ENCODE results near the gene NUP210. TPM values are rescaled to one million over a fixed set of nuclear protein-coding genes. Genes with fewer than 3 reads are reported as not detected.

Gene NUP210
- polyA plus RNA-seq, 1 experiment: 0.32 TPM

- no peak for DNase-seq (ENCODE audit: low read depth)
Observed at GRCh38 chr3:13462822-13463221, 42.7 kb upstream of the NUP210 start.

GRCh38 chr3:13462125-13462629 is 42.1 kb upstream of the NUP210 start:
- TF ChIP-seq CTCF (IDR thresholded peaks at IDR 0.05; ENCODE audit: insufficient read depth, low read depth, low read length): no peak
- CTCF ChIA-PET: interaction anchor here (0.6 to 3.4 kb wide), 9 partner anchors 9 to 370 kb away, joined by 3 to 24 read pairs (median 5); no protein-coding TSS in a partner anchor
- H3K36me3 ChIP-seq (ENCODE audit: control insufficient read depth, insufficient read depth, low read length): no peaks in the 10 kb centered on the region
- DNase-seq (ENCODE audit: low read depth): no peak
- no peak overlapping the region for H3K4me3 ChIP-seq (ENCODE audit: low read depth, low read length)
- H3K27me3 ChIP-seq (ENCODE audit: control insufficient read depth, insufficient read depth, low read length): peaks cover 11% of the 10 kb centered on the region
- POLR2A ChIA-PET: no interaction called here

More at GRCh38 chr3:13462822-13463221, 42.7 kb upstream of the NUP210 start:
- no peak for TF ChIP-seq CTCF (IDR thresholded peaks at IDR 0.05; ENCODE audit: insufficient read depth, low read depth, low read length)
- Histone ChIP-seq H3K36me3 (ENCODE audit: control insufficient read depth, insufficient read depth, low read length) (no peaks in the 10 kb centered on the region), H3K4me3 (ENCODE audit: low read depth, low read length) (no peak overlapping the region), H3K27me3 (ENCODE audit: control insufficient read depth, insufficient read depth, low read length) (peaks cover 11% of the 10 kb centered on the region)
- CTCF ChIA-PET: interaction anchor here (0.6 to 3.4 kb wide), 6 partner anchors 8 to 323 kb away, joined by 3 to 24 read pairs (median 4); no protein-coding TSS in a partner anchor
- POLR2A ChIA-PET: interaction anchor here (0.6 kb wide), 1 partner anchor 11 kb away, joined by 3 read pairs; no protein-coding TSS in a partner anchor

- CTCF ChIA-PET: interaction anchor here (0.8 to 3.4 kb wide), 8 partner anchors 9 to 370 kb away, joined by 3 to 24 read pairs (median 4); no protein-coding TSS in a partner anchor
- peak; percentile 60 for TF ChIP-seq CTCF (IDR thresholded peaks at IDR 0.05; ENCODE audit: insufficient read depth, low read depth, low read length)
- no peak overlapping the region for H3K4me3 ChIP-seq (ENCODE audit: low read depth, low read length)
- no peaks in the 10 kb centered on the region for H3K36me3 ChIP-seq (ENCODE audit: control insufficient read depth, insufficient read depth, low read length)
- no peak for DNase-seq (ENCODE audit: low read depth)
- POLR2A ChIA-PET: no interaction called here
- H3K27me3 ChIP-seq (ENCODE audit: control insufficient read depth, insufficient read depth, low read length): peaks cover 12% of the 10 kb centered on the region
Observed at GRCh38 chr3:13461169-13462124, 41.3 kb upstream of the NUP210 start.

GRCh38 chr3:13460341-13460736 is 40.2 kb upstream of the NUP210 start:
- TF ChIP-seq CTCF (IDR thresholded peaks at IDR 0.05; ENCODE audit: insufficient read depth, low read depth, low read length): no peak
- CTCF ChIA-PET: interaction anchor here (0.8 to 3.4 kb wide), 2 partner anchors 7 to 16 kb away, joined by 3 to 24 read pairs; no protein-coding TSS in a partner anchor
- DNase-seq (ENCODE audit: low read depth): no peak
- H3K27me3 ChIP-seq (ENCODE audit: control insufficient read depth, insufficient read depth, low read length): peaks cover 9% of the 10 kb centered on the region
- no peaks in the 10 kb centered on the region for H3K36me3 ChIP-seq (ENCODE audit: control insufficient read depth, insufficient read depth, low read length)
- no peak overlapping the region for H3K4me3 ChIP-seq (ENCODE audit: low read depth, low read length)
- POLR2A ChIA-PET: no interaction called here
